CD8-positive, alpha-beta memory T cell (primary cell): ENCODE data around the gene RBMS3. TPM values are rescaled to one million over a fixed set of nuclear protein-coding genes. Genes with fewer than 3 reads are reported as not detected.

Experiments
- CTCF ChIA-PET: fragments of 350-600 bp; sonication (Branson Sonifier 250); formaldehyde crosslinking; loops from one replicate; lab custom pipeline; 2021; ENCODE audit warnings: antibody characterized with exemption; lab: Charles Lee
- POLR2A ChIA-PET: fragments of 350-600 bp; sonication (Branson Sonifier 250); formaldehyde crosslinking; loops from one replicate; lab custom pipeline; 2021; ENCODE audit warnings: antibody characterized with exemption; lab: Charles Lee
- DNase-seq, 5 donors: peaks; one replicate each; pipeline versions ENCODE4 v3.0.0 to v3.0.0-alpha.2; 2020 to 2022; ENCODE audit warnings: mixed read lengths in 1 of 5
- H3K27ac ChIP-seq: one replicate; pipeline ENCODE4 v1.7.0; 2013; ENCODE audit warnings: low read depth, mild to moderate bottlenecking, low read length, moderate library complexity
- H3K27me3 ChIP-seq: 2 replicates; pipeline ENCODE4 v1.7.0; 2013; ENCODE audit warnings: low read length, mild to moderate bottlenecking; ENCODE audit not compliant: insufficient read depth, poor library complexity, severe bottlenecking
- H3K36me3 ChIP-seq: 2 replicates; pipeline ENCODE4 v1.7.0; 2013; ENCODE audit warnings: mild to moderate bottlenecking, low read length, moderate library complexity; ENCODE audit not compliant: insufficient read depth
- H3K4me1 ChIP-seq: 2 replicates; pipeline ENCODE4 v1.7.0; 2013; ENCODE audit warnings: mild to moderate bottlenecking, low read length, moderate library complexity; ENCODE audit not compliant: insufficient read depth
- H3K4me3 ChIP-seq: 2 replicates; pipeline ENCODE4 v1.7.0; 2013; ENCODE audit warnings: mild to moderate bottlenecking, low read length
- H3K9me3 ChIP-seq: 2 replicates; pipeline ENCODE4 v1.7.0; 2013; ENCODE audit warnings: mild to moderate bottlenecking, low read length
- H3K27ac Mint-ChIP-seq, 8 donors: one replicate each; pipeline ENCODE4 v1.8.0; 2020 to 2021; ENCODE audit warnings: mixed read lengths in 8 of 8, mild to moderate bottlenecking in 6 of 8, inconsistent platforms in 3 of 8, moderate library complexity in 3 of 8
- H3K27me3 Mint-ChIP-seq, 2 donors: one replicate each; pipeline ENCODE4 v1.8.0; 2020 to 2021; ENCODE audit warnings: mixed read lengths in 2 of 2, mild to moderate bottlenecking in 1 of 2, moderate library complexity in 1 of 2
- H3K36me3 Mint-ChIP-seq, 3 donors: one replicate each; pipeline ENCODE4 v1.8.0; 2020 to 2021; ENCODE audit warnings: mixed read lengths in 3 of 3, inconsistent platforms in 1 of 3, mild to moderate bottlenecking in 1 of 3
- H3K4me1 Mint-ChIP-seq, 3 donors: one replicate each; pipeline ENCODE4 v1.8.0; 2020 to 2021; ENCODE audit warnings: mixed read lengths in 3 of 3, inconsistent platforms in 1 of 3, mild to moderate bottlenecking in 1 of 3
- H3K4me3 Mint-ChIP-seq, 7 donors: one replicate each; pipeline ENCODE4 v1.8.0; 2020 to 2021; ENCODE audit warnings: mixed read lengths in 7 of 7, mild to moderate bottlenecking in 6 of 7, moderate library complexity in 4 of 7, inconsistent platforms in 2 of 7
- H3K9me3 Mint-ChIP-seq, 5 donors: one replicate each; pipeline ENCODE4 v1.8.0; 2020 to 2022; ENCODE audit warnings: mixed read lengths in 5 of 5, mild to moderate bottlenecking in 3 of 5, moderate library complexity in 2 of 5, inconsistent platforms in 1 of 5
- polyA plus RNA-seq: library from polyadenylated mRNA; unstranded; fragments of 300-500 nt; fragmentation: Illumina TruSeq; gene quantifications from one replicate; pipeline ENCODE4 v1.2.3, GENCODE V29; 2021
- total RNA-seq, 2 experiments: library from RNA; stranded (reverse); gene quantifications; one replicate each; pipeline ENCODE4 v1.2.3, GENCODE V29; 2021

RBMS3 gene
- total and polyA plus RNA-seq, 3 experiments from 2014 or later = 0.21 to 0.33 (median 0.22) TPM

GRCh38 chr3:29758108-29758433 is 477.2 kb downstream of the RBMS3 start:
- Histone ChIP-seq H3K27me3 (no peaks in the 10 kb centered on the region), H3K4me3 (no peak overlapping the region), H3K9me3 (no peaks in the 10 kb centered on the region), H3K36me3 (no peaks in the 10 kb centered on the region), H3K27ac (no peak overlapping the region), H3K4me1 (no peaks in the 10 kb centered on the region)
- Mint-ChIP-seq H3K4me3 (no peak overlapping the region), H3K9me3 (peaks cover 0 to 4% (median 0%) of the 10 kb centered on the region in 5 donors), H3K36me3 (no peaks in the 10 kb centered on the region), H3K27ac (no peak overlapping the region), H3K27me3 (no peaks in the 10 kb centered on the region), H3K4me1 (no peaks in the 10 kb centered on the region)
- no peak for DNase-seq
- ChIA-PET CTCF (no interaction called here), POLR2A (no interaction called here)

GRCh38 chr3:29758434-29759322 is 477.8 kb downstream of the RBMS3 start:
- H3K36me3 ChIP-seq = no peaks in the 10 kb centered on the region
- POLR2A ChIA-PET = no interaction called here
- H3K27ac ChIP-seq = no peak overlapping the region
- H3K27me3 ChIP-seq = no peaks in the 10 kb centered on the region
- H3K4me1 ChIP-seq = no peaks in the 10 kb centered on the region
- Mint-ChIP-seq H3K4me1 (no peaks in the 10 kb centered on the region), H3K9me3 (peaks cover 0 to 4% (median 0%) of the 10 kb centered on the region in 5 donors), H3K27me3 (no peaks in the 10 kb centered on the region), H3K4me3 (no peak overlapping the region), H3K27ac (no peak overlapping the region), H3K36me3 (no peaks in the 10 kb centered on the region)
- DNase-seq = no peak
- CTCF ChIA-PET = no interaction called here
- H3K9me3 ChIP-seq = no peaks in the 10 kb centered on the region
- no peak overlapping the region for H3K4me3 ChIP-seq

- no peaks in the 10 kb centered on the region for H3K9me3 ChIP-seq
- H3K4me3 ChIP-seq = no peak overlapping the region
- H3K9me3 Mint-ChIP-seq = peaks cover 0 to 4% (median 0%) of the 10 kb centered on the region in 5 donors
- H3K27ac ChIP-seq = no peak overlapping the region
- H3K27me3 Mint-ChIP-seq = no peaks in the 10 kb centered on the region
- H3K27ac Mint-ChIP-seq = no peak overlapping the region
- H3K4me3 Mint-ChIP-seq = no peak overlapping the region
- no peaks in the 10 kb centered on the region for H3K36me3 Mint-ChIP-seq
- ChIA-PET CTCF (no interaction called here), POLR2A (no interaction called here)
- H3K4me1 Mint-ChIP-seq = no peaks in the 10 kb centered on the region
- no peaks in the 10 kb centered on the region for H3K4me1 ChIP-seq
- H3K36me3 ChIP-seq = no peaks in the 10 kb centered on the region
- no peaks in the 10 kb centered on the region for H3K27me3 ChIP-seq
- no peak for DNase-seq
Observed at GRCh38 chr3:29759411-29760225, 478.7 kb downstream of the RBMS3 start.

GRCh38 chr3:29760226-29760685 is 479.4 kb downstream of the RBMS3 start:
- no peaks in the 10 kb centered on the region for H3K9me3 ChIP-seq
- Mint-ChIP-seq H3K4me3 (no peak overlapping the region), H3K36me3 (no peaks in the 10 kb centered on the region), H3K4me1 (no peaks in the 10 kb centered on the region), H3K9me3 (peaks cover 0 to 4% (median 0%) of the 10 kb centered on the region in 5 donors), H3K27me3 (no peaks in the 10 kb centered on the region), H3K27ac (no peak overlapping the region)
- no peaks in the 10 kb centered on the region for H3K27me3 ChIP-seq
- H3K4me3 ChIP-seq = no peak overlapping the region
- CTCF ChIA-PET = no interaction called here
- no peaks in the 10 kb centered on the region for H3K4me1 ChIP-seq
- H3K36me3 ChIP-seq = no peaks in the 10 kb centered on the region
- POLR2A ChIA-PET = no interaction called here
- H3K27ac ChIP-seq = no peak overlapping the region
- DNase-seq = no peak

- Histone ChIP-seq H3K9me3 (no peaks in the 10 kb centered on the region), H3K4me1 (no peaks in the 10 kb centered on the region), H3K27ac (no peak overlapping the region), H3K36me3 (no peaks in the 10 kb centered on the region), H3K4me3 (no peak overlapping the region), H3K27me3 (no peaks in the 10 kb centered on the region)
- Mint-ChIP-seq H3K4me3 (no peak overlapping the region), H3K9me3 (peaks cover 0 to 4% (median 0%) of the 10 kb centered on the region in 5 donors), H3K36me3 (no peaks in the 10 kb centered on the region), H3K27ac (no peak overlapping the region), H3K4me1 (no peaks in the 10 kb centered on the region), H3K27me3 (peaks cover 0 to 1% of the 10 kb centered on the region in 2 donors)
- POLR2A ChIA-PET = no interaction called here
- CTCF ChIA-PET = no interaction called here
- no peak for DNase-seq
Observed at GRCh38 chr3:29761517-29761916, 480.6 kb downstream of the RBMS3 start.

- H3K27ac ChIP-seq = no peak overlapping the region
- Mint-ChIP-seq H3K4me1 (no peaks in the 10 kb centered on the region), H3K4me3 (no peak overlapping the region), H3K9me3 (peaks cover 0 to 4% (median 0%) of the 10 kb centered on the region in 5 donors), H3K36me3 (no peaks in the 10 kb centered on the region), H3K27ac (no peak overlapping the region), H3K27me3 (peaks cover 0 to 1% of the 10 kb centered on the region in 2 donors)
- no peaks in the 10 kb centered on the region for H3K9me3 ChIP-seq
- CTCF ChIA-PET = no interaction called here
- POLR2A ChIA-PET = no interaction called here
- no peaks in the 10 kb centered on the region for H3K36me3 ChIP-seq
- H3K4me1 ChIP-seq = no peaks in the 10 kb centered on the region
- no peaks in the 10 kb centered on the region for H3K27me3 ChIP-seq
- no peak for DNase-seq
- no peak overlapping the region for H3K4me3 ChIP-seq
Observed at GRCh38 chr3:29763115-29763514, 482.2 kb downstream of the RBMS3 start.

- ChIA-PET CTCF (no interaction called here), POLR2A (no interaction called here)
- Histone ChIP-seq H3K4me3 (no peak overlapping the region), H3K4me1 (no peaks in the 10 kb centered on the region), H3K36me3 (no peaks in the 10 kb centered on the region), H3K9me3 (no peaks in the 10 kb centered on the region), H3K27me3 (no peaks in the 10 kb centered on the region), H3K27ac (no peak overlapping the region)
- no peak overlapping the region for H3K27ac Mint-ChIP-seq
- peaks cover 0 to 1% of the 10 kb centered on the region in 2 donors for H3K27me3 Mint-ChIP-seq
- H3K4me3 Mint-ChIP-seq = no peak overlapping the region
- no peak for DNase-seq
- H3K4me1 Mint-ChIP-seq = no peaks in the 10 kb centered on the region
- peaks cover 0 to 4% (median 2%) of the 10 kb centered on the region in 5 donors for H3K9me3 Mint-ChIP-seq
- H3K36me3 Mint-ChIP-seq = no peaks in the 10 kb centered on the region
Observed at GRCh38 chr3:29764041-29764440, 483.2 kb downstream of the RBMS3 start.

- Histone ChIP-seq H3K36me3 (no peaks in the 10 kb centered on the region), H3K27me3 (no peaks in the 10 kb centered on the region), H3K27ac (no peak overlapping the region), H3K4me3 (no peak overlapping the region), H3K4me1 (no peaks in the 10 kb centered on the region), H3K9me3 (no peaks in the 10 kb centered on the region)
- ChIA-PET CTCF (no interaction called here), POLR2A (no interaction called here)
- no peak for DNase-seq
- H3K27me3 Mint-ChIP-seq = peaks cover 0 to 1% of the 10 kb centered on the region in 2 donors
- H3K36me3 Mint-ChIP-seq = no peaks in the 10 kb centered on the region
- no peaks in the 10 kb centered on the region for H3K4me1 Mint-ChIP-seq
- H3K4me3 Mint-ChIP-seq = no peak overlapping the region
- H3K27ac Mint-ChIP-seq = no peak overlapping the region
- peaks cover 0 to 4% (median 2%) of the 10 kb centered on the region in 5 donors for H3K9me3 Mint-ChIP-seq
Observed at GRCh38 chr3:29764603-29765254, 483.9 kb downstream of the RBMS3 start.
